Cardiac muscle cell (in vitro differentiated cells and primary cell): ENCODE results near the gene CFAP46. TPM values are rescaled to one million over a fixed set of nuclear protein-coding genes. Genes with fewer than 3 reads are reported as not detected.

Experiments used
- DNase-seq, 2 donors: peaks; one replicate each; pipeline versions ENCODE4 v3.0.0 to v3.0.0-alpha.2; 2010 to 2017; ENCODE audit warnings: low read depth in 1 of 2, low spot score in 1 of 2
- H3K27ac ChIP-seq: fragments of 200-600 bp; sonication (generic); 2 replicates; pipeline ENCODE4 v1.5.1; 2016
- H3K27me3 ChIP-seq: fragments of 200-600 bp; sonication (generic); 2 replicates; pipeline ENCODE4 v1.6.0; 2016; ENCODE audit warnings: control low read depth
- H3K36me3 ChIP-seq: fragments of 200-600 bp; sonication (generic); 2 replicates; pipeline ENCODE4 v1.5.1; 2016; ENCODE audit warnings: control low read depth
- H3K4me1 ChIP-seq: fragments of 200-600 bp; sonication (generic); 2 replicates; pipeline ENCODE4 v1.8.1; 2017; ENCODE audit warnings: low read depth, mild to moderate bottlenecking, mixed run types
- H3K4me3 ChIP-seq: fragments of 200-600 bp; sonication (generic); 2 replicates; pipeline ENCODE4 v1.5.1; 2016; ENCODE audit warnings: mild to moderate bottlenecking
- H3K9me3 ChIP-seq: fragments of 200-600 bp; sonication (generic); 2 replicates; pipeline ENCODE4 v1.5.1; 2017; ENCODE audit warnings: low read depth, mild to moderate bottlenecking, control low read depth
- CTCF ChIP-seq: IDR thresholded peaks from 2 replicates; pipeline ENCODE4 v1.5.1; 2012; ENCODE audit warnings: low read depth, mild to moderate bottlenecking, low read length
- polyA plus RNA-seq: library from polyadenylated mRNA; unstranded; fragments of >200 nt; fragmentation: Nextera tagmentation; extraction: Ambion mirVana; gene quantifications from 2 replicates; pipeline ENCODE4 v1.2.1, GENCODE V29; 2016
- total RNA-seq: library from RNA; depleted of rRNA; stranded (reverse); fragments of >200 nt; gene quantifications from 2 replicates; pipeline ENCODE4 v1.2.3, GENCODE V29; 2016

The CFAP46 gene
- total and polyA plus RNA-seq, 2 experiments from 2014 or later: 2.8 to 4.5 TPM

GRCh38 chr10:132867801-132868644, 74.3 kb downstream of the CFAP46 start:
- Histone ChIP-seq H3K4me1 (no peaks in the 10 kb centered on the region), H3K27me3 (no peaks in the 10 kb centered on the region), H3K4me3 (no peak overlapping the region), H3K36me3 (no peaks in the 10 kb centered on the region), H3K9me3 (no peaks in the 10 kb centered on the region), H3K27ac (no peak overlapping the region)
- no peak for DNase-seq
- no peak for TF ChIP-seq CTCF

GRCh38 chr10:132866601-132867381, 75.6 kb downstream of the CFAP46 start:
- no peaks in the 10 kb centered on the region for H3K27me3 ChIP-seq
- H3K4me1 ChIP-seq: no peaks in the 10 kb centered on the region
- no peak overlapping the region for H3K4me3 ChIP-seq
- no peak for DNase-seq
- H3K9me3 ChIP-seq: no peaks in the 10 kb centered on the region
- no peak for TF ChIP-seq CTCF
- no peaks in the 10 kb centered on the region for H3K36me3 ChIP-seq
- no peak overlapping the region for H3K27ac ChIP-seq

- Histone ChIP-seq H3K27me3 (no peaks in the 10 kb centered on the region), H3K36me3 (no peaks in the 10 kb centered on the region), H3K9me3 (no peaks in the 10 kb centered on the region), H3K4me3 (no peak overlapping the region), H3K4me1 (no peaks in the 10 kb centered on the region), H3K27ac (no peak overlapping the region)
- TF ChIP-seq CTCF: no peak
- DNase-seq: no peak
These were observed 76.3 kb downstream of the CFAP46 start for GRCh38 chr10:132865851-132866600.

GRCh38 chr10:132865171-132865631, 77.2 kb downstream of the CFAP46 start:
- Histone ChIP-seq H3K9me3 (no peaks in the 10 kb centered on the region), H3K4me1 (no peaks in the 10 kb centered on the region), H3K27me3 (no peaks in the 10 kb centered on the region), H3K4me3 (no peak overlapping the region), H3K36me3 (no peaks in the 10 kb centered on the region), H3K27ac (no peak overlapping the region)
- TF ChIP-seq CTCF: no peak
- DNase-seq: no peak
